Panc1 (cell line): Measurements from ENCODE around the gene ENOX1. TPM values are rescaled to one million over a fixed set of nuclear protein-coding genes. Genes with fewer than 3 reads are reported as not detected.

Experiments used
- ATAC-seq: fragments of 200-7000 bp; cut with Tn5 transposase; 2 replicates; pipeline ENCODE4 v1.9.1; 2020; ENCODE audit warnings: mild to moderate bottlenecking, moderate library complexity
- BruUV-seq: library from RNA; stranded (reverse); fragments of 400-500 nt; replicated peaks from 2 replicates; lab custom pipeline; 2021; lab: Mats Ljungman, UMichigan
- CTCF ChIA-PET: fragments of 300-600 bp; sonication (Branson Sonifier 250); formaldehyde crosslinking; loops from one replicate; lab custom pipeline; 2022; ENCODE audit warnings: antibody characterized with exemption; lab: Charles Lee
- POLR2A ChIA-PET: fragments of 300-600 bp; sonication (Branson Sonifier 250); formaldehyde crosslinking; loops from one replicate; lab custom pipeline; 2022; ENCODE audit warnings: antibody characterized with exemption; lab: Charles Lee
- DNase-seq: peaks from one replicate; pipeline ENCODE4 v3.0.0-alpha.2; 2010; ENCODE audit warnings: low read depth, low spot score
- H3K27ac ChIP-seq: 2 replicates; pipeline ENCODE4 v1.5.1; 2011; ENCODE audit warnings: mild to moderate bottlenecking, low read length, inconsistent platforms
- H3K27me3 ChIP-seq: fragments of 200-500 bp; sonication (Bioruptor generic); 2 replicates; pipeline ENCODE4 v1.6.0; 2014; ENCODE audit warnings: low read length, inconsistent platforms; ENCODE audit not compliant: control insufficient read depth, insufficient read depth
- H3K36me3 ChIP-seq: fragments of 200-500 bp; sonication (Bioruptor generic); 2 replicates; pipeline ENCODE4 v1.5.1; 2014; ENCODE audit warnings: inconsistent platforms, mild to moderate bottlenecking, low read length, moderate library complexity; ENCODE audit not compliant: control insufficient read depth, insufficient read depth
- H3K4me1 ChIP-seq: 2 replicates; pipeline ENCODE4 v1.5.1; 2011; ENCODE audit warnings: inconsistent platforms, mild to moderate bottlenecking, low read length, moderate library complexity; ENCODE audit not compliant: control insufficient read depth, insufficient read depth
- H3K4me3 ChIP-seq, 2 experiments: 2 replicates each; pipeline ENCODE4 v1.5.1; 2011 to 2012; ENCODE audit warnings: low read depth in 2 of 2, low read length in 2 of 2, mild to moderate bottlenecking in 2 of 2, inconsistent platforms in 1 of 2, moderate library complexity in 1 of 2
- H3K9me3 ChIP-seq: fragments of 200-500 bp; sonication (Bioruptor generic); 2 replicates; pipeline ENCODE4 v1.5.1; 2014; ENCODE audit warnings: low read depth, mild to moderate bottlenecking, inconsistent platforms, low read length, moderate library complexity; ENCODE audit not compliant: control insufficient read depth, insufficient read depth
- CTCF ChIP-seq: fragments of 450-650 bp; IDR thresholded peaks from 2 replicates; pipeline ENCODE4 v1.5.1; 2017; ENCODE audit warnings: mild to moderate bottlenecking
- POLR2AphosphoS5 ChIP-seq: IDR thresholded peaks from 2 replicates; pipeline ENCODE4 v1.6.1; 2012; ENCODE audit warnings: mild to moderate bottlenecking, low read depth, low read length, moderate library complexity
- REST ChIP-seq, 2 experiments: IDR thresholded peaks; 2 replicates each; pipeline ENCODE4 v1.6.1; 2011 to 2012; ENCODE audit warnings: low read depth in 2 of 2, control low read depth in 1 of 2, low read length in 1 of 2, mild to moderate bottlenecking in 1 of 2, moderate library complexity in 1 of 2; ENCODE audit not compliant: insufficient read depth in 1 of 2
- SIN3A ChIP-seq: IDR thresholded peaks from 2 replicates; pipeline ENCODE4 v1.6.1; 2012; ENCODE audit warnings: low read depth, mild to moderate bottlenecking, low read length, moderate library complexity, borderline replicate concordance; ENCODE audit not compliant: insufficient read depth
- TCF7L2 ChIP-seq: IDR thresholded peaks from 2 replicates; pipeline ENCODE4 v1.6.1; 2011; ENCODE audit warnings: mild to moderate bottlenecking, low read depth, low read length, inconsistent platforms
- in situ Hi-C: cut with HindIII; loops from 2 replicates; pipeline ENCODE4 v1.10.0; 2016; ENCODE audit warnings: low sequenced_read_pairs, low pct_unique_long_range_greater_than_20kb
- intact Hi-C: fragments of 100-400 bp; cut with micrococcal nuclease; formaldehyde crosslinking; loops from one replicate; pipeline ENCODE4 v1.10.0; 2022; ENCODE audit not compliant: unreplicated experiment
- total RNA-seq: library from RNA; stranded (reverse); gene quantifications from one replicate; pipeline ENCODE4 v1.2.1, GENCODE V29; 2021; ENCODE audit not compliant: unreplicated experiment

The ENOX1 gene
- total RNA-seq, 1 experiment from 2014 or later: 0.23 TPM

GRCh38 chr13:43669964-43670363, 116.8 kb downstream of the ENOX1 start:
- no peaks in the 10 kb centered on the region for H3K27me3 ChIP-seq
- H3K4me3 ChIP-seq: no peak overlapping the region
- DNase-seq (no peak), ATAC-seq (no peak)
- BruUV-seq: no TSS peak
- no peaks in the 10 kb centered on the region for H3K9me3 ChIP-seq
- no peaks in the 10 kb centered on the region for H3K4me1 ChIP-seq
- H3K27ac ChIP-seq: no peak overlapping the region
- no peaks in the 10 kb centered on the region for H3K36me3 ChIP-seq
- intact Hi-C loops: no loop called here
- CTCF ChIA-PET: no interaction called here
- POLR2A ChIA-PET: no interaction called here
- in situ Hi-C loops: no loop called here
- TF ChIP-seq SIN3A: no peak
- TF ChIP-seq TCF7L2: no peak
- no peak for TF ChIP-seq CTCF
- no peak for TF ChIP-seq REST (IDR thresholded peaks at IDR 0.05; ENCODE audit: insufficient read depth in 1 of 2, low read depth in 2 of 2, low read length in 1 of 2)

- Histone ChIP-seq H3K4me1 (no peaks in the 10 kb centered on the region), H3K9me3 (no peaks in the 10 kb centered on the region), H3K36me3 (no peaks in the 10 kb centered on the region), H3K27me3 (no peaks in the 10 kb centered on the region), H3K4me3 (no peak overlapping the region), H3K27ac (no peak overlapping the region)
- intact Hi-C loops: no loop called here
- in situ Hi-C loops: no loop called here
- CTCF ChIA-PET: no interaction called here
- no peak for TF ChIP-seq TCF7L2
- no peak for TF ChIP-seq POLR2AphosphoS5
- no peak for TF ChIP-seq CTCF
- no peak for TF ChIP-seq SIN3A
- TF ChIP-seq REST (IDR thresholded peaks at IDR 0.05; ENCODE audit: insufficient read depth in 1 of 2, low read depth in 2 of 2, low read length in 1 of 2): no peak
- no peak for DNase-seq
- BruUV-seq: no TSS peak
- POLR2A ChIA-PET: no interaction called here
- no peak for ATAC-seq
These were observed 117.7 kb downstream of the ENOX1 start for GRCh38 chr13:43669101-43669500.
